T-helper 17 cell (primary cell): ENCODE results near the gene THOC3. TPM values are rescaled to one million over a fixed set of nuclear protein-coding genes. Genes with fewer than 3 reads are reported as not detected.
"Not testable (repeated sequence)": the region's sequence is repeated elsewhere in the genome, so short reads cannot be mapped to it uniquely, and the experiment has no call there.

Source experiments
- ATAC-seq: fragments of 150-1000 bp; cut with Tn5 transposase; 2 replicates; pipeline ENCODE4 v1.10.0; 2021; ENCODE audit warnings: mild to moderate bottlenecking, moderate library complexity
- DNase-seq, 3 donors: peaks; one replicate each; pipeline versions ENCODE4 v3.0.0 to v3.0.0-alpha.2; 2020 to 2021
- H3K9me3 ChIP-seq: one replicate; pipeline ENCODE4 v1.7.0; 2013; ENCODE audit warnings: low read length, mild to moderate bottlenecking; ENCODE audit not compliant: control insufficient read depth, poor library complexity, severe bottlenecking
- H3K27ac Mint-ChIP-seq: one replicate; pipeline ENCODE4 v1.8.0; 2022; ENCODE audit warnings: mild to moderate bottlenecking, moderate library complexity, mixed read lengths
- H3K27me3 Mint-ChIP-seq: one replicate; pipeline ENCODE4 v1.8.0; 2022; ENCODE audit warnings: mixed read lengths
- H3K36me3 Mint-ChIP-seq: one replicate; pipeline ENCODE4 v1.8.0; 2022; ENCODE audit warnings: low read depth, mixed read lengths
- H3K4me1 Mint-ChIP-seq: one replicate; pipeline ENCODE4 v1.8.0; 2022; ENCODE audit warnings: mild to moderate bottlenecking, mixed read lengths
- H3K4me3 Mint-ChIP-seq: one replicate; pipeline ENCODE4 v1.8.0; 2022; ENCODE audit warnings: mild to moderate bottlenecking, moderate library complexity, mixed read lengths
- total RNA-seq, 4 donors: library from RNA in 2 of 4; stranded (reverse) in 2 of 4; gene quantifications; one replicate each; pipeline ENCODE4 v1.2.3 and lab custom pipeline; 2022 to 2026

THOC3 gene
- total RNA-seq, result 100 to 1,000 TPM in 1 of 2 donors, 10 to 100 TPM in 1; 71.5 to 120 TPM
- total RNA-seq (lab: John Stamatoyannopoulos, UW), result 16.4 to 18.3 reads per million in 2 donors

DNA sequence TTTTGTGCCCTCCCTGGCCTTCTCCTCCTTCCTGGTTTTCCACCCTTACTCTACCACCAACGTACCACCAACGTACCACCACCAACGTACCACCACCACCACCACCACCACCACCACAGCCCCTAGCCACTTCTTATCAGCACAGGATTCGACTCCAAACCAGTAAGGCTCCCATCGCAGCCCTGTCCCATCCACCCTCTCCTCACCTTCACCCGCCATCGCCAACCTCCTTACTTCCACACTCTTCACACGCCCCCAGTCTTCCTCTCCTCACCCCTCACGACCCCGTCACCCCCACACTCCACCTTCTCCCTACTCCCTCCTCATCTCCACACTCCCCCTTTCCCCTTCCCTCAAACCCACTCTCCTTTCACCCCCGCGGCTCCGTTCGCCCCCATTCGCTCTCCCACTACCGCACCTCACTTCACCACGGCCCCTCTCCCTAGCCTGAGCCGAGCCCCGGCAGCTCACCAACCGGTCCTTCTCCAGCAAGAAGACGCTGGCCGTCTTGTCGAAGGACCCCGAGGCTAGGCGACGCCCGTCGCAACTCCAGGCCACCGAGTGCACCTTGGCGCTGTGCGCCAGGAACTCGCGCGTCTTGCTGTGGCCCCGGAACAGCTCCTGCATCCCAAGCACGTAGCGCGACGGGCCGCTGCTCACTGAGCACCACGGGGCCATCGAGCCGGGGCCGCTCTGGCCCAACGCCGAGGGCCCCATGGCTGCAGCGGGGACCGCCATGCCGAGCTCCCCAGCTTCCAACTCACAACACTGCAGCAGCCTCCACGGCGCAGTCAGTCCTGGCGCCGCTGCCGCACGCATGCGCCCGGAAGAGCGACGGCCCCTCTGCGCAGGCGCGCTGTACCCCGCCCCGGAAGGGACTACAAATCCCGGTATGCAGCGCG is at the start of gene THOC3:
Gene THOC3 (minus strand): TSS at position 845 of the 902 bp plus-strand sequence. CDS start 107 bp downstream, at position 738.
- Mint-ChIP-seq H3K27ac (peak within 1 kb of the TSS; percentile 88), H3K4me3 (peak within 1 kb of the TSS; percentile 92)
- ATAC-seq, result peak; percentile 96

DNA sequence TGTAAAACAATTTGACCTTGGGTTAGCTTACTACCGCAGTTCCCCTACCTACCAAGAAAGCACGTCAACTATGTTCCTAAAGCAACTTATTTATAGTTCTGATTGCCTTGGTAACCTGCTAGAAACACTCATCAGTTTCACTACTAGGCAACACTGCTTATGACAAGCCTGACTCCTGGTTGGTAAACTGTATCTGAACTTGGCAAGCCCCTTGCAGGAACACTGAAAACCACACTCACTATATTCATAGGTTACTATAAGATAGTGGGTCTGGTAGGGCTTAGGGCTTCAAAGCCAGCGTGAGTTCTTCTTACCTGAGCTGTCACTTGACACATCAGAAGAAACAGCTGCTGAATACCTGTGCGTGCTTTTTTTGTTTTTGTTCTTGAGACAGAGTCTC is 49.2 kb upstream of the THOC3 start:
- not testable (repeated sequence) for H3K27me3 Mint-ChIP-seq, H3K27ac Mint-ChIP-seq, H3K36me3 Mint-ChIP-seq, H3K4me3 Mint-ChIP-seq, H3K9me3 ChIP-seq, H3K4me1 Mint-ChIP-seq, DNase-seq
- ATAC-seq, result peak; percentile 98

More for the DNA sequence above, at the start of gene THOC3:
- not testable (repeated sequence) for H3K36me3 Mint-ChIP-seq, H3K9me3 ChIP-seq, H3K27me3 Mint-ChIP-seq, H3K4me1 Mint-ChIP-seq
- DNase-seq, result peak; percentile 63 to 78 (median 65)

- H3K4me1 Mint-ChIP-seq, H3K27ac Mint-ChIP-seq, H3K36me3 Mint-ChIP-seq, H3K4me3 Mint-ChIP-seq, H3K9me3 ChIP-seq, DNase-seq, ATAC-seq, H3K27me3 Mint-ChIP-seq: not testable (repeated sequence)
Observed at GRCh38 chr5:176014360-176014759, 46.2 kb upstream of the THOC3 start.

- not testable (repeated sequence) for H3K4me3 Mint-ChIP-seq, ATAC-seq, H3K9me3 ChIP-seq, DNase-seq, H3K27me3 Mint-ChIP-seq, H3K36me3 Mint-ChIP-seq, H3K4me1 Mint-ChIP-seq
- peak overlapping the region; percentile 24 for H3K27ac Mint-ChIP-seq
Observed at GRCh38 chr5:176011088-176011487, 43.0 kb upstream of the THOC3 start.

DNA sequence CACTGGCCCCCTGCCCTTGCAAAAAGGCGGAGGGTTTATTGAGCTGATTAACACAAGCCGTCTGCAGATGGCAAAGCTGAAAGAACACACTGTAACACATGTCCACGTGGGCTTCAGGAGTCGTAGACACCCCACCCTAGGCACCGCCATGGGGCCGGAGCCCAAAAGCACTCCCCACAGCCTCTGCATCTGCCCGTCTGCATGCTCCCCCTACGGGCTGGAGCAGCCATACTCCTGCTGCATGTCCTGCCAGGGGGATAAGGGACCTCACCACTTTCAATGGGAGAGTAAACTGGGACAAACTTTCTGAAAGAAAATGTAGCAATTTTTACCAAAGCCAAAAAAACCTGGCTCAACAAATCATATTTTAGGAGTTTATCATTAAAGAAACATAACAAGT is 42.1 kb upstream of the THOC3 start:
- H3K36me3 Mint-ChIP-seq, H3K4me3 Mint-ChIP-seq, DNase-seq, H3K9me3 ChIP-seq, H3K27me3 Mint-ChIP-seq, H3K27ac Mint-ChIP-seq, ATAC-seq: not testable (repeated sequence)
- H3K4me1 Mint-ChIP-seq, result peaks cover 12% of the 10 kb centered on the region

DNA sequence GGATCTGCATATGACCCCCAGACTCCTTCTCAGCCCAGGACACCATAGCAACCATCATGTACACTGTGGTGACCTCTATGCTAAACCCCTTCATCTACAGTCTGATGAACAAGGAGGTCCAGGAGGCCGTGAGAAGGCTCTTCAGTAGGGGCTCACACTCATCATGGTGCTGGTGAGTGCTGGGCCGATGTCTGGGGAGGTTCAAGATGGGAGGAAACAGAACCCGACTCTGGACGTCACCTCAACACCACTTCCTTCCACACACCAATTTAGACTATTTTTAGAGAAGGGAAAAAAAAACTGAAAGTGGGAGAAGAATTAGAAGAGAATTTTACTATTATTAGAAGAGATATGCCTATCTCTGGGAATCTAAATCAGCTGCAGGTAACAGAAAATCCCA is 39.1 kb upstream of the THOC3 start:
- peak overlapping the region; percentile 88 for H3K27ac Mint-ChIP-seq
- not testable (repeated sequence) for H3K36me3 Mint-ChIP-seq, DNase-seq, H3K27me3 Mint-ChIP-seq, H3K9me3 ChIP-seq
- peak overlapping the region; percentile 74 for H3K4me3 Mint-ChIP-seq
- peak; percentile 26 for ATAC-seq
- peaks cover 15% of the 10 kb centered on the region for H3K4me1 Mint-ChIP-seq

DNA sequence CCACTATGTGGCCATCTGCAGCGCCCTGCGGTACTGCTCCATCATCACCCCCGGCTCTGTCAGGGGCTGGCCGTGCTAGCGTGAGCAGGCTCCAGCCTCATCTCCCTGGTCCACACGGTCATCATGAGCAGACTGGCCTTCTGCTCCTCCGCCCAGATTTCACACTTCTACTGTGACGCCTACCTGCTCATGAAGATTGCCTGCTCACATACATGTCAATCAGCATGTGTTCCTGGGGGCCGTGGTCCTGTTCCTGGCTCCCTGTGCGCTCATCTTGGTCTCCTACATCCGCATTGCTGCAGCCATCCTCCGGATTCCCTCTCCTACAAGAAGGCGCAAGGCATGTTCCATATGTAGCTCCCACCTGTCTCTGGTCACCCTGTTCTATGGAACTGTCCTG is 38.7 kb upstream of the THOC3 start:
- H3K27ac Mint-ChIP-seq, result peak overlapping the region; percentile 88
- not testable (repeated sequence) for ATAC-seq, H3K27me3 Mint-ChIP-seq, H3K9me3 ChIP-seq, DNase-seq, H3K36me3 Mint-ChIP-seq
- peak overlapping the region; percentile 74 for H3K4me3 Mint-ChIP-seq
- H3K4me1 Mint-ChIP-seq, result peaks cover 19% of the 10 kb centered on the region

DNA sequence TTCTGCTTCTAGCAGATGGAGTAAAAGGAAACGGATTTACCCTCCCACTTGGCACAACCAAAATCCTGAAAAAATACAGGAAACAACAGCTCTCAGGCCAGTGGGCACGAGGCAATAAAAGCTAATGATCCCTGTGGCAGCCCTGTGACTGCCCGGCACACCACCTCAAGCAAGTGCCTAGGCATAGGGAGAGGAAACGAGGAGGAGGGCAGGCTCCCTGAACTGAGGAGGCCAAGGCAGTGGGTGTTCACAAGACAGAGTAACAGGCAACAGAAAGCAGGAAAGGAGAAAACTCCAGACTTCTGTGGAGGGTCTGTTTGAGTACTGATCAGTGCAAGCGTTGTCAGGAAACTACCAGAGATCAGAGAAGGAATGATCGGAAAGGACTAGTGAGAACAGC is 29.9 kb upstream of the THOC3 start:
- DNase-seq, H3K27me3 Mint-ChIP-seq, H3K9me3 ChIP-seq, H3K4me3 Mint-ChIP-seq, H3K27ac Mint-ChIP-seq, H3K36me3 Mint-ChIP-seq, H3K4me1 Mint-ChIP-seq, ATAC-seq: not testable (repeated sequence)

GRCh38 chr5:175997495-175997894 is 29.4 kb upstream of the THOC3 start:
- ATAC-seq, H3K27me3 Mint-ChIP-seq, DNase-seq, H3K36me3 Mint-ChIP-seq, H3K9me3 ChIP-seq, H3K27ac Mint-ChIP-seq, H3K4me1 Mint-ChIP-seq, H3K4me3 Mint-ChIP-seq: not testable (repeated sequence)

- not testable (repeated sequence) for H3K27me3 Mint-ChIP-seq, H3K9me3 ChIP-seq, H3K4me3 Mint-ChIP-seq, H3K4me1 Mint-ChIP-seq, H3K27ac Mint-ChIP-seq, DNase-seq, H3K36me3 Mint-ChIP-seq
- peak; percentile 25 for ATAC-seq
Observed at GRCh38 chr5:175996791-175997190, 28.7 kb upstream of the THOC3 start.

DNA sequence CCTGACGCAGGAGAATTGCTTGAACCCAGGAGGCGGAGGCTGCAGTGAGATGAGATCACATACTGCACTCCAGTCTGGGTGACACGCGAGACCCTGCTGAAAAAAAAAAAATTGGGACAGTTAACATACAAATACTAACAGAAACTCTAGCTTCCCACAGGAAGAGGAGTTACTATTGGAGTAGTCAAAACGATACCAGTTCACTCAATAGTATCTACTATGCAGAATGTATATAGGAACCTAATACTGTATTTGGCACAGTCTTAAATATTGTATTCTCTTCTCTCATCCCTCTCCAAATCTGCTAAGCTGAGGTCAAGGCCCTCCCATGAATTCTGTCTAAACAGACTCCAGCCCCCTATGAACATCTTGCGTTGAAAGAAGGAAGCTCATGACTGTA is 27.4 kb upstream of the THOC3 start:
- not testable (repeated sequence) for H3K4me3 Mint-ChIP-seq, H3K9me3 ChIP-seq, H3K4me1 Mint-ChIP-seq, H3K36me3 Mint-ChIP-seq, DNase-seq, H3K27me3 Mint-ChIP-seq, H3K27ac Mint-ChIP-seq, ATAC-seq

GRCh38 chr5:175979371-175979995 is 11.4 kb upstream of the THOC3 start:
- H3K27me3 Mint-ChIP-seq, H3K27ac Mint-ChIP-seq, ATAC-seq, H3K36me3 Mint-ChIP-seq, H3K4me3 Mint-ChIP-seq, H3K4me1 Mint-ChIP-seq, H3K9me3 ChIP-seq, DNase-seq: not testable (repeated sequence)

DNA sequence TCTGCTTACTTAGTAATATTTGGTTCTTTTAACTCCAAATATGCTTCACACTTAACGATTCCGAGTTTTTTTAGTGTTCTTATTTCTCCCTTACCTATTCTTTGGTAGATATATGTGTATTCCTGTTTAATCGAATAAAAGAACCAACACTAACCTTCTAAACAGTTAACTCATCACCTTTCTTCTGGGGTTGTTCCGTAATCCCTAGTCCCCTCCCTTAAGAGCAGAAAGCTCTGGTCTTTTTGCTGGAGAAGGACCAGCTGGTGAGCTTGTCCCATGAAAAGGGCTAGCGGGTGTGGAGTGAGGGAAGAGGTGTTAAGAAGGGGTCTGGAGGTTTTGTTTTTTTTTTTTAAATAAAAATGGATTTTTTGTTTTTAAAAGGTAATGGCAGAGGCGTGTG is 266 bp upstream of the THOC3 start:
- not testable (repeated sequence) for H3K4me1 Mint-ChIP-seq, H3K9me3 ChIP-seq, H3K27me3 Mint-ChIP-seq, H3K36me3 Mint-ChIP-seq, DNase-seq
- ATAC-seq, result peak; percentile 25
- Mint-ChIP-seq H3K4me3 (peak overlapping the region; percentile 92), H3K27ac (peak overlapping the region; percentile 88)
